Amniotic stem cell (primary cell): ENCODE data around the gene GOLGA8F.
"Not testable (repeated sequence)": the region's sequence is repeated elsewhere in the genome, so short reads cannot be mapped to it uniquely, and the experiment has no call there.

Experiments
- DNase-seq: peaks from one replicate; lab custom pipeline; 2025; lab: John Stamatoyannopoulos, UW

GOLGA8F gene, protein sequence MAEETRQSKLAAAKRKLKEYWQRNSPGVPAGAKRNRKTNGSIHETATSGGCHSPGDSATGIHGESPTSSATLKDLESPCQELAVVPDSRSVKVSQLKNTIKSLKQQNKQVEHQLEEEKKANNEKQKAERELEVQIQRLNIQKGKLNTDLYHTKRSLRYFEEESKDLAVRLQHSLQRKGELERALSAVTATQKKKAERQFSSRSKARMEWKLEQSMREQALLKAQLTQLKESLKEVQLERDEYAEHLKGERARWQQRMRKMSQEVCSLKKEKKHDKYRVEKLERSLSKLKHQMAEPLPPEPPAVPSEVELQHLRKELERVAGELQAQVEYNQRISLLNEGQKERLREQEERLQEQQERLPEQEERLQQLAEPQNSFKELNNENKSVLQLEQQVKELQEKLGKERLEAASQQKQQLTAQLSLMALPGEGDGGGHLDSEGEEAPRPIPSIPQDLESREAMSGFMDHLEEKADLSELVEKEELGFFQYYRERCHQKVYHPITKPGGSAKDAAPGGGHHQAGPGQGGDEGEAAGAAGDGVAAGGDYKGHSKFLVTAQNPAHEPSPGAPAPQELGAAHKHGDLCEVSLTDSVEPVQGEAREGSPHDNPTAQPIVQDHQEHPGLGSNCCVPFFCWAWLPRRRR

GRCh38 chr15:28378364-28378763 lies at the start of gene GOLGA8F:
Gene GOLGA8F (plus strand): TSS chr15:28378664. CDS start chr15:28378762, 98 bp downstream.
- DNase-seq = not testable (repeated sequence)

GRCh38 chr15:28357984-28358383 lies 20.5 kb upstream of the GOLGA8F start, which contains the start of gene GOLGA6L24:
Gene GOLGA6L24 (minus strand): TSS chr15:28358084. CDS start chr15:28358023, 61 bp downstream.
- DNase-seq = not testable (repeated sequence)

DNA sequence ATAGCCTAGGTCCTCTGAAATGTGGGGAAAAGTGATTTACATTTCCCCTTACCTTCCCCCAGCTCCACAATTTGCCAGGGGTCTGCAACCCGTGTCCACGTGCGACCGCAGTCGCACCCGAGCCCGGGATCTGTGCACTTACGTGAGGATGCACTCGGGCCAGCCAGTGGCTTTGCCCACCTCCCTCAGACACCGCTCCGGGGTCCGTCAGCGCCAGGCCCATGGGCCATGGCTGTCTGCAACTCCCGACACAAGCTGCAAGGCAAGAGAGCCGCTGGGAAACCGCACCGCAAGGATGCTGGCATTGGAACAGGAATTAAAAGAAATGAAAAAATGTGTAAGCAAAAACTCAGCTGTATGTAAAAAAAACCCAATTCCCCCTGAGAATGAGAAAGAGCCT lies 13.0 kb upstream of the GOLGA8F start:
- not testable (repeated sequence) for DNase-seq

- not testable (repeated sequence) for DNase-seq
Observed at GRCh38 chr15:28380053-28380452, 1.6 kb downstream of the GOLGA8F start.

DNA sequence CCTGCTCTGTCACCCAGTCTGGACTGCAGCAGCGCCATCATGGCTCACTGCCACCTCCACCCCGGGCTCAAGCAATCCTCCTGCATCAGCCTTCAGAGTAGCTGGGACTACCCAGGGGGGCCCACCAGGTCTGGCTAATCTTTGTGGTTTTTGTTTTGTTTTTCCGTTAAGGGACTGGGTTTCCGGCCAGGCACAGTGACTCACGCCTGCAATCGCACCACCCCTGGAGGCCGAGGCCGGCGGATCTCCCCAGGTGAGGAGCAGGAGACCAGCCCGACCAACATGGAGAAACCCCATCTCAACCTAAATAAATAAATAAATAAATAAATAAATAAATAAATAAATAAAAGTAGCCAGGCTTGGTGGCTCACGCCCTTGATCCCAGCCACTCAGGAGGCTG lies 17.6 kb downstream of the GOLGA8F start:
- DNase-seq = not testable (repeated sequence)

GRCh38 chr15:28402774-28403435 lies 24.4 kb downstream of the GOLGA8F start:
- not testable (repeated sequence) for DNase-seq

GRCh38 chr15:28420470-28420869 lies 42.0 kb downstream of the GOLGA8F start:
- DNase-seq = not testable (repeated sequence)

DNA sequence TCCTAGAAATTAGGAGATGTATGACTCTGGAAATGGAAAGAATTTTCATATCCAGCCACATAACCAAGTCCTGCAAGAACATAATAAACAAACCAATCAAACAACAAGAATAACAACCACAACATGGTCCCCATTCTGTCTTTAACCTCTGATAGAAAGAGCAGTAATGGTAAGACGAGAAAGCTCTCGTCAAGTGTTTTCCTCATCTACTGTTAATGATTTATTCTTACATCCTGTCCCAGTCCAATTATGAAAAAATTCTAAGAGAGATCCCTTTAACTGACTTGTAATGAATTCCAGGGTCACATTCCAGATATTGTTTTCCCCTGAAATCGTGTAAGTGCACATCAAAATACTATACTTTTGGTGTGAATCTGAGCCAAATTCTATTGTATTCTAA lies 57.1 kb downstream of the GOLGA8F start:
- not testable (repeated sequence) for DNase-seq
